HepG2 (cell line): Measurements from ENCODE around the gene SLC44A5. TPM values are rescaled to one million over a fixed set of nuclear protein-coding genes. Genes with fewer than 3 reads are reported as not detected.

Experiments used
- ATAC-seq: fragments of 200-7000 bp; cut with Tn5 transposase; 3 replicates; pipeline ENCODE4 v1.9.1; 2020; ENCODE audit warnings: mild to moderate bottlenecking, moderate library complexity
- BruUV-seq: library from RNA; stranded (reverse); fragments of 400-500 nt; replicated peaks from 2 replicates; lab custom pipeline; 2021; lab: Mats Ljungman, UMichigan
- CTCF ChIA-PET: fragments of 300-600 bp; formaldehyde crosslinking; extraction: SDS; loops from one replicate; lab custom pipeline; 2021; ENCODE audit warnings: low total read pairs, inconsistent platforms, low intra/inter-chr PET ratio; lab: Yijun Ruan, JAX
- POLR2A ChIA-PET: fragments of 350-600 bp; sonication (Branson Sonifier 250); formaldehyde crosslinking; loops from one replicate; lab custom pipeline; 2020; ENCODE audit warnings: antibody characterized with exemption, inconsistent platforms; lab: Yijun Ruan, JAX
- DNase-seq: peaks from one replicate; pipeline ENCODE4 v3.0.0-alpha.2; 2015; ENCODE audit warnings: low spot score
- FAIRE-seq: peaks from 3 replicates; lab custom pipeline; 2011; peaks lifted over from hg19 to GRCh38; lab: Jason Lieb, UNC
- H2AFZ ChIP-seq: one replicate; pipeline ENCODE4 v1.6.1; 2011; ENCODE audit warnings: low read length, inconsistent platforms
- H3K27ac ChIP-seq: fragments of 300-600 bp; 3 replicates; pipeline ENCODE4 v1.8.0; 2011; ENCODE audit warnings: mixed run types, mild to moderate bottlenecking, mixed read lengths, low read length, inconsistent platforms; ENCODE audit not compliant: insufficient read depth; ENCODE audit errors: extremely low read length
- H3K27me3 ChIP-seq, 2 experiments: fragments of 200-600 bp in 1 of 2; 2 replicates in 1 of 2; 3 replicates in 1 of 2; pipeline versions ENCODE4 v1.6.0 to v1.8.0; 2011; ENCODE audit warnings: low read length in 2 of 2, mild to moderate bottlenecking in 2 of 2, moderate library complexity in 2 of 2, inconsistent platforms in 1 of 2; ENCODE audit not compliant: insufficient read depth in 2 of 2, control insufficient read depth in 1 of 2
- H3K36me3 ChIP-seq, 2 experiments: fragments of 200-600 bp in 1 of 2; replicated peaks in 1 of 2; 2 replicates in 1 of 2; 3 replicates in 1 of 2; pipeline versions ENCODE4 v1.5.1 to v1.8.0; 2011; ENCODE audit warnings: low read length in 2 of 2, inconsistent platforms in 1 of 2; ENCODE audit not compliant: insufficient read depth in 2 of 2, control insufficient read depth in 1 of 2
- H3K4me1 ChIP-seq: 2 replicates; pipeline ENCODE4 v1.5.1; 2012; ENCODE audit warnings: low read length, inconsistent platforms; ENCODE audit not compliant: insufficient read depth
- H3K4me2 ChIP-seq: 2 replicates; pipeline ENCODE4 v1.6.0; 2011; ENCODE audit warnings: low read depth, low read length, inconsistent platforms
- H3K4me3 ChIP-seq, 3 experiments: fragments of 200-600 bp in 1 of 3; sonication (generic), shearing (Covaris generic) in 1 of 3; replicated peaks in 1 of 3; 2 replicates each; pipeline ENCODE4 v1.5.1; 2011 to 2016; ENCODE audit warnings: low read length in 3 of 3, inconsistent platforms in 2 of 3, low read depth in 2 of 3, mild to moderate bottlenecking in 2 of 3, control low read depth in 1 of 3, mixed read lengths in 1 of 3; ENCODE audit not compliant: insufficient read depth in 1 of 3
- H3K79me2 ChIP-seq: one replicate; pipeline ENCODE4 v1.6.1; 2011; ENCODE audit warnings: low read length, inconsistent platforms; ENCODE audit not compliant: insufficient read depth
- H3K9ac ChIP-seq: 2 replicates; pipeline ENCODE4 v1.6.0; 2011; ENCODE audit warnings: mild to moderate bottlenecking, low read depth, low read length, inconsistent platforms; ENCODE audit not compliant: insufficient read depth
- H3K9me3 ChIP-seq: 2 replicates; pipeline ENCODE4 v1.5.1; 2012; ENCODE audit warnings: mild to moderate bottlenecking, low read length
- H4K20me1 ChIP-seq: 2 replicates; pipeline ENCODE4 v1.6.0; 2011; ENCODE audit warnings: inconsistent platforms, mild to moderate bottlenecking, low read length, moderate library complexity; ENCODE audit not compliant: insufficient read depth
- CREM ChIP-seq, 2 experiments: sonication (generic) in 1 of 2; formaldehyde crosslinking in 1 of 2; IDR thresholded peaks; 2 replicates each; pipeline versions ENCODE4 v1.4.0 to v1.6.1; 2016 to 2020; ENCODE audit warnings: antibody characterized with exemption in 1 of 2, mild to moderate bottlenecking in 1 of 2, missing genetic modification reagents in 1 of 2
- HDAC6 ChIP-seq: fragments of 200-600 bp; sonication (generic); IDR thresholded peaks from 2 replicates; pipeline ENCODE4 v1.7.0; 2017; ENCODE audit warnings: mild to moderate bottlenecking, antibody characterized with exemption, low read length, low read depth
- HHEX ChIP-seq: IDR thresholded peaks from 2 replicates; pipeline ENCODE4 v1.6.1; 2016; ENCODE audit warnings: control low read depth
- ISL2 ChIP-seq: sonication (generic); formaldehyde crosslinking; IDR thresholded peaks from 2 replicates; pipeline ENCODE4 v1.5.0; 2020; ENCODE audit warnings: missing genetic modification reagents
- KAT2B ChIP-seq: fragments of 150-350 bp; IDR thresholded peaks from 2 replicates; pipeline ENCODE4 v1.6.1; 2014; ENCODE audit warnings: low read depth, low read length, borderline replicate concordance
- KLF13 ChIP-seq: sonication (generic); formaldehyde crosslinking; IDR thresholded peaks from 2 replicates; pipeline ENCODE4 v1.4.0; 2020; ENCODE audit warnings: mild to moderate bottlenecking, missing genetic modification reagents
- MYNN ChIP-seq: sonication (generic); formaldehyde crosslinking; IDR thresholded peaks from 2 replicates; pipeline ENCODE4 v1.4.0; 2020; ENCODE audit warnings: mild to moderate bottlenecking, low read depth, missing genetic modification reagents
- NCOR1 ChIP-seq: fragments of 200-600 bp; sonication (generic); IDR thresholded peaks from 2 replicates; pipeline ENCODE4 v1.7.0; 2017; ENCODE audit warnings: antibody characterized with exemption, low read length, borderline replicate concordance
- PAXIP1 ChIP-seq: sonication (generic); formaldehyde crosslinking; conservative IDR thresholded peaks from 2 replicates; pipeline ENCODE4 v1.4.0; 2020; ENCODE audit warnings: mild to moderate bottlenecking, missing genetic modification reagents, moderate library complexity
- PHF21A ChIP-seq: sonication (generic); formaldehyde crosslinking; IDR thresholded peaks from 2 replicates; pipeline ENCODE4 v1.5.0; 2020; ENCODE audit warnings: mild to moderate bottlenecking, missing genetic modification reagents
- SRF ChIP-seq: IDR thresholded peaks from 2 replicates; pipeline ENCODE4 v1.6.1; 2011; ENCODE audit warnings: mild to moderate bottlenecking, low read depth, low read length, moderate library complexity
- TCF7 ChIP-seq: sonication (generic); IDR thresholded peaks from 2 replicates; pipeline ENCODE4 v1.6.1; 2016; ENCODE audit warnings: antibody characterized with exemption, low read depth
- TP53 ChIP-seq: sonication (generic); formaldehyde crosslinking; conservative IDR thresholded peaks from 2 replicates; pipeline ENCODE4 v1.4.0; 2020; ENCODE audit warnings: missing genetic modification reagents
- ZBTB21 ChIP-seq: sonication (generic); formaldehyde crosslinking; IDR thresholded peaks from 2 replicates; pipeline ENCODE4 v1.4.0; 2020; ENCODE audit warnings: missing genetic modification reagents
- ZBTB42 ChIP-seq: sonication (generic); formaldehyde crosslinking; IDR thresholded peaks from 2 replicates; pipeline ENCODE4 v1.5.0; 2020; ENCODE audit warnings: mild to moderate bottlenecking, missing genetic modification reagents
- ZBTB7A ChIP-seq: sonication (generic); formaldehyde crosslinking; IDR thresholded peaks from 2 replicates; pipeline ENCODE4 v1.8.0; 2022; ENCODE audit warnings: mild to moderate bottlenecking, missing genetic modification reagents
- ZNF335 ChIP-seq: sonication (generic); formaldehyde crosslinking; IDR thresholded peaks from 2 replicates; pipeline ENCODE4 v1.4.0; 2020; ENCODE audit warnings: missing genetic modification reagents
- ZNF577 ChIP-seq: sonication (generic); formaldehyde crosslinking; IDR thresholded peaks from 2 replicates; pipeline ENCODE4 v1.4.0; 2020; ENCODE audit warnings: mild to moderate bottlenecking, low read depth, missing genetic modification reagents, borderline replicate concordance
- WGBS: methylation state at CpG from one replicate; pipeline ENCODE4 v1.1.6; 2017; ENCODE audit warnings: low lambda C conversion rate; 5-methylcytosine and 5-hydroxymethylcytosine counted together
- in situ Hi-C: cut with HindIII; loops from 2 replicates; pipeline ENCODE4 v1.10.0; 2017; ENCODE audit warnings: low pct_unique_long_range_greater_than_20kb; ENCODE audit not compliant: extremely low pct_ligation_motif_present
- intact Hi-C: fragments of 100-400 bp; cut with micrococcal nuclease; formaldehyde crosslinking; loops from one replicate; pipeline ENCODE4 v1.10.0; 2022; ENCODE audit not compliant: unreplicated experiment
- polyA plus RNA-seq, 8 experiments: library from polyadenylated mRNA; depleted of rRNA in 3 of 8; stranded (reverse) in 7 of 8; unstranded in 1 of 8; fragments of >200 nt; fragmentation: Illumina TruSeq in 4 of 8; extraction: Trizol in 4 of 8; gene quantifications; 2 replicates each; pipeline versions ENCODE4 v1.2.1 to v1.2.3, GENCODE V29; 2011 to 2016; ENCODE audit warnings: low read depth in 4 of 8, missing spikeins in 1 of 8, mixed read lengths in 1 of 8; ENCODE audit not compliant: insufficient read depth in 1 of 8
- total RNA-seq, 5 experiments: library from RNA; depleted of rRNA; stranded (reverse); fragments of >200 nt; fragmentation: Illumina TruSeq; extraction: Trizol; gene quantifications; 2 replicates each; pipeline ENCODE4 v1.2.3, GENCODE V29; 2016; ENCODE audit warnings: low read depth in 1 of 5
- TF ChIP-seq, protein P1 (sequence below): sonication (generic); formaldehyde crosslinking; IDR thresholded peaks from 2 replicates; pipeline ENCODE4 v1.8.0; 2022; ENCODE audit warnings: mild to moderate bottlenecking, missing genetic modification reagents; ENCODE audit not compliant: insufficient replicate concordance

The SLC44A5 gene
- total and polyA plus RNA-seq, 2 of the 13 experiments (the other 11 are each of a cell fraction or from before 2014, with no cell fraction given), result 8.0 to 16.0 TPM

DNA sequence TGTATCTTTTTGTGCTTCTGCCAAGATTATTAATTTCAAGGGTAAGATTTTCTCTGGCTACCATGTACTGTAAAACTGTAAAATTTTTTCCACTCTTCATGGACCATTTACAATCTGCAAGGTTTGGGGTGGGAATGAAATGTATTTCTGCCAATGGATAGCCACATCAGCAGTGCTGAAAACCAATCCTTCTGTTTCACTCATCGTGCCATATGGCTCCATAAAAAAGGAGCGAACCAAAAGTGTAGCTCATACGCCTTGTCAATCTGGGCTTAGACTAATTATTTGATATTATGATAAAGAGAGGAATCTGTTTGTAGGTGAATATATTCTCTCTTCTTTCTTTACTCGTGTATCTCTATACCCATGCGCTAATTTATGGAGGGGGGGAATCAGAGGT lies 3.0 kb upstream of the SLC44A5 start (continued):
- TF ChIP-seq TP53 (CRISPR knock-in tag) (no peak), ZBTB21 (no peak)

DNA sequence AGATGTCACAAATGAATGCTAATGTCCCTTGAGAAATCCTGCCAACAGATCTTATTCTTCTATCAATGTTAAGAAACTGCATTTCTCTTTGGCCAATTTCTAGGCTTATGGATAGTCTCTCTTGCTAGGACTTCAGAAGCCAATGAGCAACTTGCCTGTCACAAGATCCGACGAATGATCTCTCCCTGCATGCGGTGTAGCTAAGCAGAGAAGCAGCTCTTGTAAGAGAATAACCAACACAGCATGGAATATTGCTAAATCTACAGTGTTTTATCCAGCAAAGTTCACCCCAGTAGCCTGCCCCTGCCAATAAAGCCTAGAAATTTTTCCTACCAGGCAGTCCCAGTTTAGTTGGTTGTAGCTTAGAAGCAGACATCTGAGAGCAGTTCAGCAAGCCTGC lies 2.1 kb upstream of the SLC44A5 start:
- H3K9me3 ChIP-seq, result no peaks in the 10 kb centered on the region
- H3K4me2 ChIP-seq, result no peak overlapping the region
- intact Hi-C loops, result no loop called here
- H3K36me3 ChIP-seq, result no peaks in the 10 kb centered on the region
- H3K27ac ChIP-seq, result no peak overlapping the region
- no peaks in the 10 kb centered on the region for H4K20me1 ChIP-seq
- FAIRE-seq (no peak), DNase-seq (no peak), ATAC-seq (no peak)
- POLR2A ChIA-PET, result no interaction called here
- no TSS peak for BruUV-seq
- TF ChIP-seq ISL2 (CRISPR knock-in tag) (no peak), HHEX (CRISPR knock-in tag) (no peak), ZNF577 (CRISPR knock-in tag) (no peak), ZBTB7A (no peak), ZNF335 (no peak), SRF (no peak), NCOR1 (no peak), PAXIP1 (CRISPR knock-in tag) (no peak), PHF21A (CRISPR knock-in tag) (no peak), CREM (IDR thresholded peaks at IDR 0.05) (no peak), CREM (CRISPR knock-in tag; IDR thresholded peaks at IDR 0.05) (no peak), KAT2B (no peak), KLF13 (CRISPR knock-in tag) (no peak), TCF7 (no peak), ZBTB42 (CRISPR knock-in tag) (no peak), HDAC6 (no peak), MYNN (CRISPR knock-in tag) (no peak)
- TF ChIP-seq, protein P1, sequence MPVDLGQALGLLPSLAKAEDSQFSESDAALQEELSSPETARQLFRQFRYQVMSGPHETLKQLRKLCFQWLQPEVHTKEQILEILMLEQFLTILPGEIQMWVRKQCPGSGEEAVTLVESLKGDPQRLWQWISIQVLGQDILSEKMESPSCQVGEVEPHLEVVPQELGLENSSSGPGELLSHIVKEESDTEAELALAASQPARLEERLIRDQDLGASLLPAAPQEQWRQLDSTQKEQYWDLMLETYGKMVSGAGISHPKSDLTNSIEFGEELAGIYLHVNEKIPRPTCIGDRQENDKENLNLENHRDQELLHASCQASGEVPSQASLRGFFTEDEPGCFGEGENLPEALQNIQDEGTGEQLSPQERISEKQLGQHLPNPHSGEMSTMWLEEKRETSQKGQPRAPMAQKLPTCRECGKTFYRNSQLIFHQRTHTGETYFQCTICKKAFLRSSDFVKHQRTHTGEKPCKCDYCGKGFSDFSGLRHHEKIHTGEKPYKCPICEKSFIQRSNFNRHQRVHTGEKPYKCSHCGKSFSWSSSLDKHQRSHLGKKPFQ, result no peak
- 94% methylated on average over 3 of the region's 3 CpGs for WGBS
- no peak overlapping the region for H3K4me3 ChIP-seq
- H2AFZ ChIP-seq, result no peak overlapping the region
- in situ Hi-C loops, result no loop called here
- CTCF ChIA-PET, result no interaction called here
- no peaks in the 10 kb centered on the region for H3K79me2 ChIP-seq
- H3K9ac ChIP-seq, result no peak overlapping the region
- H3K4me1 ChIP-seq, result peaks cover 13% of the 10 kb centered on the region
- H3K27me3 ChIP-seq, result peaks cover 0 to 2% of the 10 kb centered on the region in 2 experiments; a peak in 1 of 5 replicates
